Mesenchymal stem cell (in vitro differentiated cells and primary cell): ENCODE results near the gene KLHL17.

Experiments used
- DNase-seq: peaks from one replicate; pipeline ENCODE4 v3.0.0-alpha.2; 2013
- H2AFZ ChIP-seq: one replicate; pipeline ENCODE4 v1.6.1; 2013; ENCODE audit warnings: low read depth, mild to moderate bottlenecking, control low read depth, inconsistent platforms, low read length, moderate library complexity
- H2AK5ac ChIP-seq: 2 replicates; pipeline ENCODE4 v1.6.1; 2013; ENCODE audit warnings: low read length, moderate library complexity, mild to moderate bottlenecking, inconsistent platforms; ENCODE audit not compliant: severe bottlenecking
- H2BK120ac ChIP-seq: one replicate; pipeline ENCODE4 v1.6.1; 2013; ENCODE audit warnings: low read depth, mild to moderate bottlenecking, inconsistent platforms, low read length, moderate library complexity
- H2BK12ac ChIP-seq, 2 experiments: one replicate each; pipeline ENCODE4 v1.6.1; 2013; ENCODE audit warnings: inconsistent platforms in 2 of 2, low read length in 2 of 2, mild to moderate bottlenecking in 2 of 2, moderate library complexity in 2 of 2, control low read depth in 1 of 2
- H2BK15ac ChIP-seq: one replicate; pipeline ENCODE4 v1.6.1; 2013; ENCODE audit warnings: mild to moderate bottlenecking, low read depth, inconsistent platforms; ENCODE audit not compliant: poor library complexity, severe bottlenecking
- H2BK5ac ChIP-seq: 2 replicates; pipeline ENCODE4 v1.6.1; 2013; ENCODE audit warnings: low read depth, mild to moderate bottlenecking, low read length, control low read depth, inconsistent platforms; ENCODE audit not compliant: poor library complexity, severe bottlenecking
- H3K14ac ChIP-seq, 2 experiments: one replicate each; pipeline ENCODE4 v1.6.1; 2013; ENCODE audit warnings: inconsistent platforms in 2 of 2, low read length in 2 of 2, control low read depth in 1 of 2, mild to moderate bottlenecking in 1 of 2, moderate library complexity in 1 of 2
- H3K18ac ChIP-seq, 2 experiments: one replicate each; pipeline ENCODE4 v1.6.1; 2013; ENCODE audit warnings: inconsistent platforms in 2 of 2, low read length in 2 of 2, control low read depth in 1 of 2, low read depth in 1 of 2, mild to moderate bottlenecking in 1 of 2
- H3K23ac ChIP-seq, 2 experiments: one replicate each; pipeline ENCODE4 v1.6.1; 2013; ENCODE audit warnings: inconsistent platforms in 2 of 2, low read length in 2 of 2, mild to moderate bottlenecking in 2 of 2, moderate library complexity in 2 of 2, control low read depth in 1 of 2
- H3K27ac ChIP-seq: 2 replicates; pipeline ENCODE4 v1.5.1; 2013; ENCODE audit warnings: mild to moderate bottlenecking, moderate library complexity, low read length, control low read depth, inconsistent platforms; ENCODE audit not compliant: poor library complexity, severe bottlenecking
- H3K27me3 ChIP-seq, 2 experiments: 2 replicates each; pipeline versions ENCODE4 v1.6.1 to v1.7.0; 2013; ENCODE audit warnings: low read length in 2 of 2, mild to moderate bottlenecking in 2 of 2, moderate library complexity in 2 of 2, control low read depth in 1 of 2, inconsistent platforms in 1 of 2; ENCODE audit not compliant: control insufficient read depth in 1 of 2, insufficient read depth in 1 of 2
- H3K36me3 ChIP-seq, 2 experiments: 2 replicates each; pipeline versions ENCODE4 v1.6.1 to v1.7.0; 2013; ENCODE audit warnings: low read length in 2 of 2, control low read depth in 1 of 2, inconsistent platforms in 1 of 2, low read depth in 1 of 2, mild to moderate bottlenecking in 1 of 2; ENCODE audit not compliant: insufficient read depth in 2 of 2, control insufficient read depth in 1 of 2
- H3K4ac ChIP-seq, 2 experiments: one replicate each; pipeline ENCODE4 v1.6.1; 2013; ENCODE audit warnings: inconsistent platforms in 2 of 2, low read length in 2 of 2, mild to moderate bottlenecking in 2 of 2, moderate library complexity in 2 of 2, control low read depth in 1 of 2, low read depth in 1 of 2
- H3K4me1 ChIP-seq: 2 replicates; pipeline ENCODE4 v1.6.1; 2013; ENCODE audit warnings: low read depth, low read length, control low read depth; ENCODE audit not compliant: control insufficient read depth, insufficient read depth
- H3K4me2 ChIP-seq: 2 replicates; pipeline ENCODE4 v1.6.1; 2013; ENCODE audit warnings: low read length, mild to moderate bottlenecking, inconsistent platforms; ENCODE audit not compliant: poor library complexity, severe bottlenecking
- H3K4me3 ChIP-seq, 2 experiments: 2 replicates each; pipeline versions ENCODE4 v1.5.1 to v1.7.0; 2013; ENCODE audit warnings: low read length in 2 of 2, mild to moderate bottlenecking in 2 of 2, control low read depth in 1 of 2, low read depth in 1 of 2; ENCODE audit not compliant: insufficient read depth in 1 of 2
- H3K79me1 ChIP-seq: replicated peaks from 2 replicates; pipeline ENCODE4 v1.6.1; 2013; ENCODE audit warnings: mild to moderate bottlenecking, control low read depth, low read length, inconsistent platforms; ENCODE audit not compliant: poor library complexity, severe bottlenecking
- H3K9ac ChIP-seq: 2 replicates; pipeline ENCODE4 v1.7.0; 2013; ENCODE audit warnings: mild to moderate bottlenecking, low read length, moderate library complexity
- H3K9me3 ChIP-seq: 2 replicates; pipeline ENCODE4 v1.7.0; 2013; ENCODE audit warnings: mild to moderate bottlenecking, low read length; ENCODE audit not compliant: control insufficient read depth
- H4K8ac ChIP-seq: one replicate; pipeline ENCODE4 v1.6.1; 2013; ENCODE audit warnings: inconsistent platforms, mild to moderate bottlenecking, low read length, moderate library complexity
- H4K91ac ChIP-seq: one replicate; pipeline ENCODE4 v1.6.1; 2013; ENCODE audit warnings: mild to moderate bottlenecking, low read length, inconsistent platforms
- WGBS: methylation state at CpG from one replicate; pipeline ENCODE4 v1.1.7; 2013; ENCODE audit warnings: mixed read lengths; 5-methylcytosine and 5-hydroxymethylcytosine counted together

Gene KLHL17

DNA sequence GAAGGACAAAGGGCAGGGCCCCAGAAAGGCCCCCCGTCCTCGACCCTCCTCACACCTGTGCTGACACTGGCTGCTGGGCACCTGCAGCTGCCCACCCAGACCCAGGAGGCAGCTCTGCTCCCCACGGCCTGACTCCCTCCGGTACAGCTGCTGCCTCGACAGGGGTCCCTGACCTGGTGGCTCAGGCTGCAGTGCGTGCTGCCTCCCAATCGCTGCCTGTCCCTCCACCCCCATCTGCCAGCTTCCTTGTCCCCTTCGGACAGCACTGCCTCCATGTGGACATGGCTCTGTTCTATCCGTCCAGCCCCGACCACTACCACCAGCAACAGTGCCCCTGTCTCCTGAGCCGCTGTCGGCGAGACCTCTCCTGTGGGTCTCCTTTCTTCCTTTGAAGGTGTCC is 5.5 kb upstream of the KLHL17 start:
- Histone ChIP-seq H3K4me1 (peaks cover 13% of the 10 kb centered on the region), H3K14ac (no peak overlapping the region), H4K8ac (no peak overlapping the region), H4K91ac (no peak overlapping the region), H3K27me3 (no peaks in the 10 kb centered on the region), H2BK5ac (no peak overlapping the region), H3K36me3 (peaks cover 66 to 75% of the 10 kb centered on the region in 2 experiments), H2AK5ac (no peak overlapping the region), H3K18ac (no peak overlapping the region), H3K4me3 (no peak overlapping the region), H2AFZ (no peak overlapping the region), H3K4ac (no peak overlapping the region), H3K79me1 (peaks cover 48% of the 10 kb centered on the region), H3K9me3 (no peaks in the 10 kb centered on the region), H3K4me2 (no peak overlapping the region), H3K9ac (no peak overlapping the region), H2BK12ac (no peak overlapping the region), H3K23ac (no peak overlapping the region), H3K27ac (no peak overlapping the region), H2BK15ac (no peak overlapping the region), H2BK120ac (no peak overlapping the region)
- WGBS, result 95% methylated on average over 13 of the region's 13 CpGs
- no peak for DNase-seq

- Histone ChIP-seq H3K27me3 (no peaks in the 10 kb centered on the region), H2BK15ac (no peak overlapping the region), H3K9me3 (no peaks in the 10 kb centered on the region), H4K8ac (no peak overlapping the region), H2AFZ (no peak overlapping the region), H3K79me1 (peaks cover 48% of the 10 kb centered on the region), H3K14ac (no peak overlapping the region), H3K27ac (no peak overlapping the region), H2BK12ac (no peak overlapping the region), H2BK120ac (no peak overlapping the region), H3K4me2 (no peak overlapping the region), H3K18ac (no peak overlapping the region), H2AK5ac (no peak overlapping the region), H3K4ac (no peak overlapping the region), H3K9ac (no peak overlapping the region), H3K4me1 (peaks cover 11% of the 10 kb centered on the region), H3K4me3 (no peak overlapping the region), H3K36me3 (peaks cover 60 to 69% of the 10 kb centered on the region in 2 experiments), H4K91ac (no peak overlapping the region), H3K23ac (no peak overlapping the region), H2BK5ac (no peak overlapping the region)
- DNase-seq, result no peak
- WGBS, result 99% methylated on average over 6 of the region's 6 CpGs
Measured at GRCh38 chr1:955474-955873, 4.9 kb upstream of the KLHL17 start.

GRCh38 chr1:956636-957035 is 3.7 kb upstream of the KLHL17 start:
- Histone ChIP-seq H4K8ac (no peak overlapping the region), H3K14ac (no peak overlapping the region), H3K79me1 (peaks cover 50% of the 10 kb centered on the region), H3K27me3 (no peaks in the 10 kb centered on the region), H2AK5ac (no peak overlapping the region), H3K23ac (no peak overlapping the region), H3K9me3 (no peaks in the 10 kb centered on the region), H2BK12ac (no peak overlapping the region), H2BK120ac (no peak overlapping the region), H2AFZ (no peak overlapping the region), H3K4me2 (no peak overlapping the region), H3K4me3 (no peak overlapping the region), H2BK15ac (no peak overlapping the region), H3K4ac (no peak overlapping the region), H3K9ac (no peak overlapping the region), H3K36me3 (peaks cover 49 to 63% of the 10 kb centered on the region in 2 experiments), H3K4me1 (peaks cover 16% of the 10 kb centered on the region), H4K91ac (no peak overlapping the region), H3K27ac (no peak overlapping the region), H3K18ac (no peak overlapping the region), H2BK5ac (no peak overlapping the region)
- DNase-seq, result no peak
- 98% methylated on average over 11 of the region's 11 CpGs for WGBS

GRCh38 chr1:958823-959730 is 1.3 kb upstream of the KLHL17 start, which contains the start of gene NOC2L:
Gene NOC2L (minus strand): TSS chr1:959256. CDS start chr1:959240, 16 bp downstream.
- Histone ChIP-seq H4K91ac (peak within 1 kb of the TSS; percentile 79), H3K9me3 (no peaks in the 10 kb centered on the region), H3K23ac (peak within 1 kb of the TSS; percentile 21 to 97), H2BK15ac (peak within 1 kb of the TSS; percentile 76), H4K8ac (peak within 1 kb of the TSS; percentile 92), H3K4me2 (peak within 1 kb of the TSS; percentile 74), H3K79me1 (peaks cover 47% of the 10 kb centered on the region), H2BK5ac (no peak within 1 kb of the TSS), H3K18ac (peak within 1 kb of the TSS; percentile 66 to 89), H3K4me1 (peaks cover 21% of the 10 kb centered on the region), H3K4ac (peak within 1 kb of the TSS; percentile 52 to 88), H3K36me3 (peaks cover 41 to 63% of the 10 kb centered on the region in 2 experiments), H3K9ac (peak within 1 kb of the TSS; percentile 93), H3K27me3 (no peaks in the 10 kb centered on the region), H3K4me3 (peak within 1 kb of the TSS; percentile 91 to 94), H2BK12ac (peak within 1 kb of the TSS in 1 of 2 experiments; percentile 64), H3K14ac (no peak within 1 kb of the TSS), H3K27ac (no peak within 1 kb of the TSS), H2AK5ac (peak within 1 kb of the TSS; percentile 4), H2AFZ (peak within 1 kb of the TSS; percentile 42), H2BK120ac (peak within 1 kb of the TSS; percentile 80)
- WGBS, result 5% methylated on average over 64 of the region's 101 CpGs
- peak; percentile 86 for DNase-seq
